ENCODE data around the gene NIPAL3.

DNA sequence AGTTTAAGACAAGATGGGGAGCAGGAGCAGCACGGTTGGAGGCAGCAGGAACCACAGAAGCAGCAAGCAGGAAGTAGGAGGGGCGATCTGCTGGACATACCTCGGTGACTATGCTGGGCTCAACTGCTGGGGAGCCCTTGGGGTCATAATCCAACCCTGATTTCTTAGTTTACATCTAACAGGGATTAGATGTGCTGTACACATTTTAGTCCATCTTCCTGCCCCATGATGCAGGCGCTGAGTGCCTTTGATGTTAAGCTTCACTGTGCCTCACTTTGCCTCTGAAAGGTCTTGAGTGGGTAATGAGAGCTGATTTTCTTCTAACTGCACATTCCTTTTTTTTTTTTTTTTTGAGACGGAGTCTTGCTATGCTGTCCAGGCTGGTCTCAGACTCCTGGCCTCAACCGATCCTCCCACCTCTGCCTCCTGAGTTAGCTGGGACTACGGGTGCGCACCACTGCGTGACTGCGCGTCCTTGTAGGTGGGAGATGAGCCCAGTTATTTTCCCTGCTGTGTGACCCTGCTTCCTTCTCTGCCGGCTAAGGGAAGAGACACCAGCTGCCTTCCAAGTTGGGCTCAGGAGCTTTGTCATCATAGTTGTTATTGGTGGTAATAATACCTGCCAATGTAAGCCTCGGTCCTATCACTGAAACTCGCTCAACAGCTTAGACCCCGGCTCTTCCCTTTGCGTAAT is 85.9 kb downstream of the NIPAL3 start:
- TF ChIP-seq ZNF121 (CRISPR knock-in tag; IDR thresholded peaks at IDR 0.05), result peak; percentile 98
- TF ChIP-seq JUN (CRISPR knock-in tag; IDR thresholded peaks at IDR 0.05), result no peak
- TF ChIP-seq, protein P1, sequence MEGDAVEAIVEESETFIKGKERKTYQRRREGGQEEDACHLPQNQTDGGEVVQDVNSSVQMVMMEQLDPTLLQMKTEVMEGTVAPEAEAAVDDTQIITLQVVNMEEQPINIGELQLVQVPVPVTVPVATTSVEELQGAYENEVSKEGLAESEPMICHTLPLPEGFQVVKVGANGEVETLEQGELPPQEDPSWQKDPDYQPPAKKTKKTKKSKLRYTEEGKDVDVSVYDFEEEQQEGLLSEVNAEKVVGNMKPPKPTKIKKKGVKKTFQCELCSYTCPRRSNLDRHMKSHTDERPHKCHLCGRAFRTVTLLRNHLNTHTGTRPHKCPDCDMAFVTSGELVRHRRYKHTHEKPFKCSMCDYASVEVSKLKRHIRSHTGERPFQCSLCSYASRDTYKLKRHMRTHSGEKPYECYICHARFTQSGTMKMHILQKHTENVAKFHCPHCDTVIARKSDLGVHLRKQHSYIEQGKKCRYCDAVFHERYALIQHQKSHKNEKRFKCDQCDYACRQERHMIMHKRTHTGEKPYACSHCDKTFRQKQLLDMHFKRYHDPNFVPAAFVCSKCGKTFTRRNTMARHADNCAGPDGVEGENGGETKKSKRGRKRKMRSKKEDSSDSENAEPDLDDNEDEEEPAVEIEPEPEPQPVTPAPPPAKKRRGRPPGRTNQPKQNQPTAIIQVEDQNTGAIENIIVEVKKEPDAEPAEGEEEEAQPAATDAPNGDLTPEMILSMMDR (IDR thresholded peaks at IDR 0.05), result no peak
- TF ChIP-seq SP1 (CRISPR knock-in tag; conservative IDR thresholded peaks at IDR 0.05), result no peak
- TF ChIP-seq NFE2L1 (CRISPR knock-in tag; IDR thresholded peaks at IDR 0.05), result no peak
- TF ChIP-seq NR3C1 (CRISPR knock-in tag; conservative IDR thresholded peaks at IDR 0.05; ENCODE audit: low read depth), result no peak
- no peak for TF ChIP-seq FOXJ3 (CRISPR knock-in tag; IDR thresholded peaks at IDR 0.05; ENCODE audit: borderline replicate concordance)
- TF ChIP-seq SOX15 (CRISPR knock-in tag; IDR thresholded peaks at IDR 0.05), result no peak
- TF ChIP-seq, protein P2, sequence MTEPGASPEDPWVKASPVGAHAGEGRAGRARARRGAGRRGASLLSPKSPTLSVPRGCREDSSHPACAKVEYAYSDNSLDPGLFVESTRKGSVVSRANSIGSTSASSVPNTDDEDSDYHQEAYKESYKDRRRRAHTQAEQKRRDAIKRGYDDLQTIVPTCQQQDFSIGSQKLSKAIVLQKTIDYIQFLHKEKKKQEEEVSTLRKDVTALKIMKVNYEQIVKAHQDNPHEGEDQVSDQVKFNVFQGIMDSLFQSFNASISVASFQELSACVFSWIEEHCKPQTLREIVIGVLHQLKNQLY (CRISPR knock-in tag; IDR thresholded peaks at IDR 0.05), result no peak
